IPS-NIHi7 (cell line): ENCODE measurements around the gene ANKRD44.

Experiments
- DNase-seq: peaks from one replicate; pipeline ENCODE4 v3.0.0; 2012; ENCODE audit warnings: mixed read lengths; ENCODE audit errors: extremely low spot score

The ANKRD44 gene

DNA sequence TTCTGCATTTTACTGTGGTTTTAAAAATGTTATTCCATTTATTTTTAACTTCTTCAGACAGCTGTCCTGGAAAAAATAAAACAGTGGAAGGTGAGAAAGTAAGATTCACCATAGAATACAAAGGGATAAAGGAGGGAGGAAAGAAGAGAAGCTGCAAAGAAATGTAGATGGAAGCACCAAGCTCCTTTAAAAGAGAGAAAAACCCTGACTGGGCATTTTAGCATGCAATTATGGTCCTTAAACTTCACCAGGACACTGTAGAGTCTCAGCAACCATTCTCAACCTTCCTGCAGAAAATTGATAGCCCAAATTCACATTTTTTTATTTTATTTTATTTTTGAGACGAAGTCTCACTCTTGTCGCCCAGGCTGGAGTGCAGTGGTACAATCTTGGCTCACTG is 11.6 kb upstream of the ANKRD44 start:
- DNase-seq = no peak

DNA sequence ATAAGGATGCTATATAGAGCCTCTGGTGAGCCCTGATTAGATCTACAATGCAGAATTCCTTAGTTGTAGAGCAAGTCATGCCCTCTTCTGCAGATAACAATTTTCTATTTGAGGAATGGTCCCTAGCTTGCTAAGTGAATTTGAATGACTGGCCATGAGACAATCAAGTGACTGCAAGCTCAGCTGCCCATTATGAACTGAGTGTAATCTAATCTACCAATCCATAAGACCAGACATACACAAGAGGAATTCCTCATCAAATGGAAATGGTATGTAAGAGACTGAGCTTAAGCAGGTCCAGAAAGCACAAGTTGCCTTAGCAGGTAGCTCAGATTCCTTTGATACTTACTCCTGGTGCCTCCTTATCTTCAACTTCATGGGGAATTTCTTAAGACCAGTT is 4.8 kb upstream of the ANKRD44 start:
- no peak for DNase-seq

DNA sequence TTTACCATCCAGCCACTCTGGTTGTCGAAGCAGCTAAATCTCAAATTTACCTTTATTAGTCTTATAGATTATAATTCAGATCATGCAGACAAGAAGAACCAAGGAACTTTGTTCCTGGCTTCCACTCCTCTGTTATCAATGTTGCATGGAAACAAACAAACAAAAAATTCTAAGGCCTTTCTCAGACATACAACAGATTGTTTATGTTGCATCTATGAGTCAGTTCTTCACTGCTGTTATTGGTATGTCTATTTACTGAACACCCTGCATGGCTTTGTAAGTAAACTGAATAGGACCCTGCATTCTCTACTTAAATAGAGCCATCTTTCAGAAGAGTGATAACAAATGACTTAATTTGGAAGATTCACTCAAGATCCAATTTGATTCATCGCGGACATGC is 1.6 kb upstream of the ANKRD44 start:
- no peak for DNase-seq

DNA sequence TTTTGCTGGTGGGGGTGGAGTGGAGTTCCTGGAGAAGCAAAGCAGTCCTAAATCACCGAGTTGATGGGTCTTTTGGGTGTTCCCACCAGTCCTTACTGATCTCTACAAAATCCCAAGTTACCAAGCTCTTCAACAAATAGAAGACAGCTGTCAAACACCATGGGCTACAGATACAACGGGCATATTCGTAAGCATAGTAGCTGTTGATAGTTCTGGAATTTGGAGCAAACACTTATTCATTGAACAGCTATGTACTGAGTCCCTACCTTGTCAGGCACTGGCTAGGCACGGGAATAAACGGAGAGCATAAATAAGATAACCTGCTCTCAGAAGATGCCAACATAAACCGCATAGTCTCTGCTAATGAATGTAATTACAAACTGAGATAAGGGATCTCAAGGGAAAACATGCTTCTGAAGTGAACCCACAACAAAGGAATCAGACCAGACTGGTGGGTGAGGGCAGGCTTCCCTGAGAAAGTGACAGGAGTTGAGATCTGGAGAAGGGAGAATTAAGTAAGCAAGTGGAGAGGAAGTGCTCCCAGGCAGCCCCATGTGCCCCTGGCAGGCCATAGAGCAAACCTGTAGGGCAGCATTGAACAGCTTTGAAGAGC is 947 bp upstream of the ANKRD44 start:
- no peak for DNase-seq

DNA sequence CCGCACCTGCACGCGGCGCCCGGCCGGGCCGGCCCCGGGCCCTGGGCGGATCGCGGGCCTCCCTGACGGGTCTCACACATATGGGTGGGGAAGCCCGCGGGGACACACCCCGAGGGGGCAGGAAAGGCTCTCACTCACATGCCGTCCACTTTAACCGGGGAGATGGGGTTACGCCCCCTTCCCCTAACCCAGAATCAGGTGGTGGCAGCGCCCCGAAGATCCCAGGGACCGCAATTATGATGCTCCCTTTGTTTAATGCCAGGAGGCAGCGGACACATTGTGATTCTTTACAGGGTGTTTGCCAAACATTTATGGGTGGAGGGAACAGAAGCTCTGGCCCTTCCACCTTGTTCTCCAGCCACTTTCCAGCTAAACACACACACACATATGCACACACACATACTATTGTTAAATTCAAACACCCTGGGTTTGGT is 424 bp upstream of the ANKRD44 start:
- peak; percentile 14 for DNase-seq

DNA sequence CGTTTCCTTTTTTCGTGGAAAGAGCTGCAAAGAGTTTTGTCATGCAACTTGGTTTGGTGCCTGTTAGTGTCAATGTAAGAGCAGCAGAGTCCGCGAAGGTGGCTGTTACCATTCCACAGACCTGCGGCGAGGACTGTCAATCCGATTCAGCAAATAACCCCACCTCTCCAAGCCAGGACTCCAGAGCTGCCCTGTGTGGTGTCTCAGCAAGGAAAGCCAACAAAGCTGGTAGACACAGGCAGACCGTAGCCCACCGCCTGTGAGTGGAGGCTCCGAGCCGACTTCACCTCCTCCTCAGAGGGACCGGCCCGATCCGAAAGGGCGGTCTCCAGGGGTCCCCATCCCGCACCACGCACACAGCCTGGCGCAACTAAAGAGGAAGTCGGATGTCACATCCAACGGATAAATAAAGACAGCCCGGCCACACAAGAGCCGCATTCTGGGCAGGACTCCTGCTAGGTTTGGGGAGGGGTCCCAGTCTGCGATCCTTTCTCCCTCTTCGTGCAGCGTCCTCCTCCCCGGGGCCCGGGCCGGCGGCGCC is 819 bp downstream of the ANKRD44 start:
- peak; percentile 40 for DNase-seq

DNA sequence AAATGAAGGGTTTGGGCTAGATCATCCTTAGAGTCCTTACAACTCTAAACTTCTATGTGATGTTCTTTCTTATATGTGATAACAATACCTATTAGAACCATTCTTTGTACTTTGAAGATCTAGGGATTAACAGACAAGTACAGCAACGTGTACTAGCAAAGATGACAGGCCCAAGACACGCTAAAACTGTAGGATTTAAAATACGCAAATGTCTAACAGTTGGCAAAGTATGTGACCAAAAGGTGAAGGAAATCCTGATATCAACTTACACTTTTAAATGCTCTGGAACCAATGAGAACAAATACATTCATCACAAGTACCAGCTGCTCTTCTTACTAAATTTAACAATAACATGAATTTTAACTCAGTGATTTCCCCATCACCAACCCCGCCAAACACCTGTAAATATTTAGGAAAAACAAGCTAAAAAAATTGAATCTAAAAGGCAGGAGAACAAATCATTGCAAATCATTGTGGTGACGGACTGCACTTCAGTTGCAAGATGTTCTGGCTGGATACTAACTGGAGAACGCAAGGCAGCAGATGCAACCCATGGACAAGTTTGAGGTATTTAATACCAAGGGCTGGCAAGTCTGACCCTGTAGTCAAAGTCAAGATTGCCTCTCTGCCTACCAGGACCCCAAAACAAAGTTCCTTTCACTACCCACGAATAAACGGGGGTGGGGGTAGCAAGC is 1.4 kb downstream of the ANKRD44 start:
- DNase-seq = no peak

DNA sequence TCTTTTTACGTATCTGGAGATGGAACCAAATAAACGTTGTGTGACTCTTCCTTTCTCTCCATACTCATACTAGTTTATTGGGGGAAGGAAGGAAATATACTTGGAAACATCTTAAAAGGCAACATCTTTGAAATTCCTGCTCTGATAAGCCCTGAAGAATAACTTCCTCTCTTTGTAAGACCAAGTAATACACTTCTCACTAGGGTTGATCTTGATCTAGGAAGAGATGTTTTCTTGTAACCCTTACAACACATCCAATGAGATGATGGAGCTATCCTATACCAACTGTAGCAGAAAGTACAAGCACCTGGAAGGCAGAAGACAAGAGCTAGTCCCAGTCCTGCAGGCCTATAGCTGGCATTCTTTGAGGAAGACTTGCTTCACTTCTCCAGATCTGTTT is 2.0 kb downstream of the ANKRD44 start:
- no peak for DNase-seq

DNA sequence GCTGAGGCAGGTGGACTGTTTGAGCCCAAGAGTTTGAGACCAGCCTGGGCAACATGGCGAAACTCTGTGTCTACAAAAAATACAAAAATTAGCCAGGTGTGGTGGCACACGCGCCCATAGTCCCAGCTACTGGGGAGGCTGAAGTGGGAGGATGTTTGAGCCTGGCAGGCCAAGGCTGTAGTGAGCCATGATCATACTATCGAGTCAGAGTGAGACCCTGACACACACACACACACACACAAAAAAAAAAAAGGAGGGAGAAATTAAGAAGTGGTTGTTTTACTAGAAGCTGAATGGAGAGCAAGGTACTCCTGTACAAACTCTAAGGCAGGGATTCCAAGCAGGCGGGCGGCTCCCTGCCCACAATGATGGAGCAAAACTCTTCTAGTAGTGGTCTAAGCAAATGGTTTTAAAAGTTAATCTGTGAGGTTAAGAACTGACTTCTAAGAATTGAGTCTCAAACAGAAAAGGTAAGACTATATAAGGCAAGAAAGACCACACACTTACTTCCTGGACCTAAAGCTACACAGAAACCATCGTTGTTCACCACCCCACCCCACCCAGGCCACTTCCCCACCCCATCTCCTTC is 2.6 kb downstream of the ANKRD44 start:
- no peak for DNase-seq

DNA sequence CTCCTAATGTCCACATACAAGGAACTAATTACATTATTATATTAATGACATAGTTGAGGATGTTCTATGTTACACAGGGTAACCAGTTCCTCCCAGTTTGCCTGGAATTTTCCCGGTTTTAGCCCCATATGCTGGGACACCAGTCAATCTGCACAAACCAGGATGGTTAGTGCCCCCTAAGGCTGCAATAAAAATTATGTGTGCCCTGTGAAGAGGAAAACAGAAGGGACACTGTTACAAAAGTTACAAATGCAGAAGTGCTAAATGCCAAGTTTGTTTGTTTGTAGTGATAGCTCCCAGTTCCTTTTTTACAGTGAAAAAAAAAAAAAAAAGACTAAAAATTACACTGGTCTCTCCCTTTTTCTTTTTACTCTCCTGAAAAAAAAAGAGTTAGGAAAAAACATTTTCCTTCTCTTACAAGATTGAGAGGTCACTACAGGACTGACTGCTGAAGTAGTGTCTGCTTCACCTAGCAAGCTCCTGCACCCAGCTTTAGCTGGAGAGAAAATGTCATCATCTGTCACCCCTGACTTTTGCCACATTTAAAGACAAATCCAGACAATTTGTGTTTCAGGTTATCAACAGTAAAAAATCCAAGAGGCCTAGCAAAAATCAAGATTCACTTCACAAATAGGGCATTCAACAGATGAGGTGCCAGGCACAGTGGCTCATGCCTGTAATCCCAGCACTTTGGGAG is 3.2 kb downstream of the ANKRD44 start:
- DNase-seq = no peak

DNA sequence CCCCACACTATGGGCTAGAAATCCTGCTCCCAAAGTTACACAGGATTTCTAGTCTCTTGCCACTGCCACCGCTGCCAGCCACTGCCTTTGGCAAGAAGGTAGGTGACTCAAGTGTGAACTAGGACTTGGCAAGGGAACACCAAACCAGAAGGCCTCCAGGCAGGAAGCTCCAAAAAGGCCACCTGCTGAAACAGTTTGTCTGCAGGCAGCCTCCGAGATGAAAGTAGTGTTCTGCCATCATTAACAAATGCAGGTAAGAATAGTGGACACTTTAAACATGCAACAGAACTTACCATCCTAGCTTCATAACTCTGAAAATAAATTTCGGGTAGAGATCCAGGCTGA is 3.9 kb downstream of the ANKRD44 start:
- DNase-seq = no peak

DNA sequence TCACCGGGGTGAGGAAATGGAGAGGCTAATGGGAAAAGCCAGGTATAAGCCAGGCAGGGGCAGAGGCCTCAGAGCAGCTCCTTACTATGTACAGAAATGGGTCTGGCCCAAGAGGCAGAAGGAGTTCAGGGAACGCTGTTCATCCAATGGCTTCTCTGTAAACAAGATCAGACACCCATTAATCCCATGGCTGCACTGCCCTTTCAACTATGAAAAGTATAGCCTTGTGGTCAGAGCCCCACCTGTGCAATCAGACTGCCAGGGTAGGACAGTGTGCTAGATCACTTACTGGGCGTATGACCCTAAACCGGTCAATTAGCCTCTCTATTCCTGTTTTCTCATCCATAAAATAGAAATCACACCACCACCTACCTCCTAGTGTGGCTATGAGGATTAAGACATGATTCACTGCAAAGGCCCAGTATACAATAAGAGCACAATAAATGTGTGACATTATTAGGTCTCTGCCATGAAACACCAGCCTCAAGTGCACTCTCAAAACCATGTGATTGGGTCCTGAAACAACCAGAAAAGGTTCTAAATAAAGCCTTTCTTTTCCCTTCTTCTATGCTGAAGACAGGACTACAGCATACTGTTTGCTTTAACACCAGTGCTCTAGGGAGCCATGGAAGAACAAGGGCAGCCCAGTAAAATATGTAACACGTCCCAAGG is 4.4 kb downstream of the ANKRD44 start:
- DNase-seq = no peak

DNA sequence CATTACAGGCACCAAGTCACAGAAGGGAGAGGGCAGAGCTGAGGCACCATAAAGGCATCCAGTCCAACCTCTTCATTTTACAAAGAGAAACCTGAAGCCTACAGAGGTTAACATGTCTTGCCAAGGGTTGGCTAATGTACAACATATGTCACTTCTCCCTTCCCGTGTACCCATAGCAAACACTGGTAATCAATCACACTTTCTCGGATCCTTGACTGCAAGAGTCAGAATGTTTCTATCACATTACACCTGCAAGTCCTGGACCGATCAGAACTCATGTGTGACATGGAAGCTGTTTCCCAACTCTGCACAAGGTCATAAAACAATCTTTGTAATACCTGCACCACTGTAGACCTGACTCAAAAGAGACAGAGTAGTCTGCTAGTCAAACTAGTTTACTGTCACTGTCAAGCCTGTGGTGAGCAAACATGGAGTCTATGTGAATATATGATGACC is 6.0 kb downstream of the ANKRD44 start:
- DNase-seq = no peak

DNA sequence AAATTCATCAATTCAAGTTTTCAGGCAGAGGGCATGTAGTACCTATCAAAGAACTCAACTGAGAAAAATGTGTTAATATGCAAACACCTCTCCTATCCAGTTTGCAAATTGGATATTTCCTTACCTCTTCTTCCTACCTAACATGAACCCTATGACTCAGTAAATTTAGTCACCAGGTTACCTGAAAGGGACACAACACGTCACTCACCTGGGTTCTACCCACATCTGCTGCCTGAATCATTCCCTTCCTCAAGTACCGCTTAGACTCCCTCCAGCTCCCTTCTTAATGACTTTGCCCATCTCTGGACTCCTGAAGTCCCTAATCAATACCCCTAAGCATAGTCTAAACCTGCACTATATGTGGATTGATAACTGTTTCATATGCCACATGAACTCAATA is 10.4 kb downstream of the ANKRD44 start:
- no peak for DNase-seq

DNA sequence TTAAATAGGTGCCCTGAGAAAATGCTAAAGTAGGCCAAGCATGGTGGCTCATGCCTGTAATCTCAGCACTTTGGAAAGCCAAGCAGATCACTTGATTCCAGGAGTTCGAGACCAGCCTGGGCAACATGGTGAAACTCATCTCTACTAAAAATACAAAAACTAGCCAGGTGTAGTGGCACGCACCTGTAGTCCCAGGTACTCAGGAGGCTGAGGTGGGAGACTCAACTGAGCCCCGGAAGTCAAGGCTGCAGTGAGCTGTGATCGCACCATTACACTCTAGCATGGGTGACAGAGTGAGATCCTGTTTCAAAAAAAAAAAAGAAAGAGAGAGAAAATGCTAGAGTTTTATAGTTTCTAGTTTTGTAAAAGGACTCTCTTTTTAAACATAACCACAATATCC is 12.0 kb downstream of the ANKRD44 start:
- no peak for DNase-seq

DNA sequence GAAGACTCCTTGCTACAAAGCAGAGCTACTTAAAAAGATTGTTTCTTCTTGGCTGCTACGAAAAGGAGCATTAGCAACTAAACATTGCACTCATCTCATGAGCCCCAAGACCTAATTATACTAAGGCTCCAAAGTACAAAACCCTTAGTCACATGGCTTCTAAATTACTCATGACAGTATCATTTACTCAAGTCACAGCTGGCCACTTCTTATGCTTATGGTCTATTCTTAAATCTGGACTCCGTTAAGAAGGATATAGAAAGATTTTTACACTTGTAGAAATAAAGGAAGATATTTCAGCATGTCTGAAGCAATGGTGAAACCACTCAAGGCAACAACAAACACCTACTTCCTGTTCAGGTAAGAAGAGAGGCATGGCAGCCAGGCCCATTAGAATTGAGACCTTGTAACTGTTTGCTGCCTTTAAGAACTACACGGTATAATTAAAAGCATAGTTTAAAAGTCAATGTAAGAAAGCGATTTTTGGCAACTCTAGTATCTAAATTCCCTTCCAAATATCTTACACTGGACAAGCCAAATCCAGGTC is 12.7 kb downstream of the ANKRD44 start:
- DNase-seq = no peak

DNA sequence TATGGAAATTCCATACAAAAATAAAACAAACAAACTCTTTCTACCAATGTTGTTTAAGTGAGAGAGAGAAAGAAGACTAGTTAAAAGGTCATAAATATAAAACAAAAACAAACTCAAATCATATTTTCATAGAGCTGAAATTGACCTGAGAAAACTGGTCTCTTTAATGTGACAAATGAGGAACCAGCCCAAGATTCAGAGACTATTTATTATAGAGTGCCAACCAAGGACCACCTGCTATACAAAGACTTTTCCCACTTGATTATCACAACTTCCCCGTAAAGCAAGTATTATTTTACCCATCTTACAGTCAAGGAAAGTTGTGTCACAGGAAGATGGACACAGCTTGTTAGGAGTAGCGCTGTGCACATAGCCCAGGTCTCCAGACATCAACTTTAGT is 13.3 kb downstream of the ANKRD44 start:
- DNase-seq = no peak

DNA sequence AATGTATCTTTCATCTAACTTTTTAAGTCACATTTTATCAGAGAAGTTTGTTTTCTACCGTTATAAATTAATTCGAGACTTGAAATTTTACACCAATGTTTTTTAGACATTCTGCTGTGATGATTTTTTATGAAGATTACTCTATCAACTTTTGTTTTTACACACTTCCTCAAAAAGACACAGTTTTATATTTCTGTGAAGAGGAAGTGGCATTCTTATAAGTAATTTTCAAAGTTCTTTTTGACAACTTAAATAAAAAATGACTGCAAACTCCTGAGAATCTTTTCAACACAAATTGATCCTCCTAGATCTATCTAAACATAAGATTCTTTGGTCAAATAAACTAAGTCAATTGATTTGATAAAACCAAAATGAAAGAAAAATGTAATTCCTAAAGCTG is 13.7 kb downstream of the ANKRD44 start:
- DNase-seq = no peak

DNA sequence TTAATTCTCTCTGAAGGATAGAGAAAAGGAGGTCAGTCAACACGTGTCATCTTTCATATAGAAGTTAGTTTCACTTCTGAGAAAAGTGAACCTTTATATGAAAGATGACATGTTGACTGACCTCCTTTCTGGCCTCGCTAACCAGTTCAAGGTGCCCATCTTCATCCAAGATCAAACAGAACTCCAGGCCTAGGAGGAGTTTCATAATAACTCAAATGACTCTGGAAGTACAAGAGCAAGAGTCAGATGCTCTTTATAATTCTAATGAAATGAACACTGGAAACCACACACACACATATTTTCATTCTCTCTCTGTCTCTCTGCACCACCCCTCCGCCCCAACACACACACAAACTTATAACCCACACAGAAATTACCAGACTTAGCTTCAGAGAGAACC is 16.3 kb downstream of the ANKRD44 start:
- DNase-seq = no peak

DNA sequence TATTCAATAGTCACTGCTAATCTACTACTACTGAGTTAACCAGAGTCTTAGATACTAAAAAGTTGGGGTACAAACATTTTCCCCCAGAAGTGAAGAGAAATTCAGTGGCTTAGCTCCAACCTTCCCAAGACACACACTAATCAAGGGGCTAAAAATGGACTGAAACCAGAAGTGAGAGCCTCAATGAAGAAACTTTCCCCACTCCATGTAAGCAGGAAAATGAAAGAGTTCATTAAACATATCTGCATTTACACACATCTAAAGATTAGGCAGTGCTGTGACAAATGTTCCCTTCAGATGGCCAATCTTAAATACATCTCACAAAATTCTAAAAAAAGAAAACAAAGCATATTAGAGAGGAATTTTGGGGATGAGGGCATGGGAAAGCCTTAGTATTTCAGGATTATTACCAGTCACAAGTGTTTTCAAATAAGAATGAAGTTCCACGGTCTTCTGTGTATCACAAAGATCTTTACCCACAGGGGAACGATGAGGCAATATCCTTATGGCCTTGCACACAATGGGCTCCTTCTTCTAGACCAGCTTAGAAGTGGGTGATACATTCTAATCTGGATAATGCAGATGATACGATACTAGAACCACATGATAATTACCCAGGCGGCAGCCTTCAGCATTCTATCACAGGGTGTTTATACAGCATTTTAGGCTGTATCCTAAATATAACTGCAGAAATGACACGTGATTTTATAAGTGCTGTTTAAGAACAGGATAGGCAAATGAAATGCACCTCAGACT is 17.1 kb downstream of the ANKRD44 start:
- DNase-seq = no peak

DNA sequence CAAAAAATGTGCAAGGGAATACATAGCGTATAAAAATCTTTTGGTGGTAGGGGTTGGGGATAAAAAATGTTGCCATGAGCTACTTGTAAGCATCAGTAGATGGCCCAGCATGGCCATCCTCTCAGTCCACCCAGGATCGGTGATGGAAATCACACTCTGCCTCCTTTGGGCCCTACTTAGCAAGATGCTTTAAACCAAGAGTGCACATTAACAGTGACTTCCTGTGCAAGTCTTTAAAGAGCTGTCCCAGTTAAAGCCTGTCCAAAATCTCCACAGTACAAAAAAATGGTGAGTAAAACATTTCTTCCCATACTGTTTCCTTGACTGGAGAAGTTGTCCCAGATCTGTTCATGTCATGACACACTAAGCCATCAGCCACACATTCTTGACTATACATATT is 18.0 kb downstream of the ANKRD44 start:
- no peak for DNase-seq
